NCI-H2227 treated with DMSO at 0.1 percent for 48 hours (cell line): ENCODE data around the gene RNF135.
A peak's percentile ranks its signal among the peaks of the same experiment; 100 is the strongest.
"Not testable (repeated sequence)": the region's sequence is repeated elsewhere in the genome, so short reads cannot be mapped to it uniquely, and the experiment has no call there.

ENCODE experiments used
- DNase-seq: peaks from one replicate; lab custom pipeline; 2025; lab: John Stamatoyannopoulos, UW

Gene RNF135

GRCh38 chr17:30970831-30971567 is at the start of gene RNF135:
RNF135 (plus strand) TSS chr17:30971039; CDS start chr17:30971074, 35 bp downstream.
- peak; percentile 79 for DNase-seq

GRCh38 chr17:30921544-30922196 is 49.2 kb upstream of the RNF135 start, which contains the start of gene ADAP2:
ADAP2 (plus strand) TSS chr17:30921945; CDS start chr17:30922015, 70 bp downstream.
- DNase-seq, result peak; percentile 6

- DNase-seq, result no peak
Measured at GRCh38 chr17:30922235-30923030, 48.4 kb upstream of the RNF135 start.

GRCh38 chr17:30924341-30924740 is 46.5 kb upstream of the RNF135 start:
- no peak for DNase-seq

GRCh38 chr17:30926516-30926915 is 44.3 kb upstream of the RNF135 start:
- no peak for DNase-seq

- no peak for DNase-seq
Measured at GRCh38 chr17:30927756-30928155, 43.1 kb upstream of the RNF135 start.

GRCh38 chr17:30928584-30928983 is 42.3 kb upstream of the RNF135 start:
- DNase-seq, result no peak

- no peak for DNase-seq
Measured at GRCh38 chr17:30929081-30929633, 41.7 kb upstream of the RNF135 start.

GRCh38 chr17:30929861-30930260 is 41.0 kb upstream of the RNF135 start:
- not testable (repeated sequence) for DNase-seq

- no peak for DNase-seq
Measured at GRCh38 chr17:30930495-30930894, 40.3 kb upstream of the RNF135 start.

GRCh38 chr17:30931582-30931981 is 39.3 kb upstream of the RNF135 start:
- DNase-seq, result not testable (repeated sequence)

GRCh38 chr17:30933966-30934365 is 36.9 kb upstream of the RNF135 start:
- DNase-seq, result no peak

GRCh38 chr17:30939051-30939689 is 31.7 kb upstream of the RNF135 start:
- no peak for DNase-seq

GRCh38 chr17:30942308-30943079 is 28.3 kb upstream of the RNF135 start:
- DNase-seq, result no peak

GRCh38 chr17:30947796-30948195 is 23.0 kb upstream of the RNF135 start:
- DNase-seq, result no peak

GRCh38 chr17:30950189-30950588 is 20.6 kb upstream of the RNF135 start:
- no peak for DNase-seq

GRCh38 chr17:30950669-30951399 is 20.0 kb upstream of the RNF135 start:
- peak; percentile 11 for DNase-seq

GRCh38 chr17:30952638-30953393 is 18.0 kb upstream of the RNF135 start:
- DNase-seq, result no peak

GRCh38 chr17:30954046-30954830 is 16.6 kb upstream of the RNF135 start:
- no peak for DNase-seq
